Activated CD4-positive, alpha-beta T cell treated with anti-CD3 and anti-CD28 coated beads, Interleukin-2, amount 10 ng/mL, durations not matched to agents 24 days and 14 days (primary cell): ENCODE results near the gene ROR2. TPM values are rescaled to one million over a fixed set of nuclear protein-coding genes. Genes with fewer than 3 reads are reported as not detected.

Experiments used
- DNase-seq: peaks from one replicate; pipeline ENCODE4 v3.0.0; 2022
- H3K27ac Mint-ChIP-seq: one replicate; pipeline ENCODE4 v1.8.0; 2022; ENCODE audit warnings: mild to moderate bottlenecking, mixed read lengths
- H3K27me3 Mint-ChIP-seq: one replicate; pipeline ENCODE4 v1.8.0; 2022; ENCODE audit warnings: mixed read lengths
- H3K36me3 Mint-ChIP-seq: one replicate; pipeline ENCODE4 v1.8.0; 2022; ENCODE audit warnings: low read depth, mild to moderate bottlenecking, mixed read lengths
- H3K4me1 Mint-ChIP-seq: one replicate; pipeline ENCODE4 v1.8.0; 2021; ENCODE audit warnings: mixed read lengths
- H3K4me3 Mint-ChIP-seq: one replicate; pipeline ENCODE4 v1.8.0; 2022; ENCODE audit warnings: mild to moderate bottlenecking, moderate library complexity, mixed read lengths
- H3K9me3 Mint-ChIP-seq: one replicate; pipeline ENCODE4 v1.8.0; 2021; ENCODE audit warnings: mixed read lengths
- intact Hi-C: fragments of 100-400 bp; cut with micrococcal nuclease; formaldehyde crosslinking; loops from one replicate; pipeline ENCODE4 v1.15.1; 2023
- total RNA-seq: library from RNA; stranded (reverse); gene quantifications from 2 replicates; pipeline ENCODE4 v1.2.3, GENCODE V29; 2022

The ROR2 gene
- total RNA-seq, 1 donor from 2014 or later, result 0.40 TPM

DNA sequence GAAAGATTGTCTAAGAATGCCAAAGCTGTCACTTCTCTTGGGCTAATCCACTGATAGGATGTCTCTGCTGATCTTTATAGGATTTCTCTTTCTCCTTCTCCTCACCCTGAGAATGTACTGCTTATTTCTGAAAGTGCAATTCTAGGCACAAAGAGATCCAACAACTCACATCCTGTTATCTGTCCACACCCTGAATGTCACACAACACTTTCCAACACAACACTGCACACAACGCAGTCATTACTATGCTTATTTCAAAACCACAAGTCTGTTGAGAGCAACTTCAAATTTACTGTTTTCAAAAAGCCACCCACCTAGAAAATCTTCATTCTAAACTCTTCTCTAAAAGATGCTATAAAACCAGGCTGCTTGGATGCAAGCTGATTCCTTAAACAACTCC is 215.0 kb downstream of the ROR2 start:
- no peak overlapping the region for H3K4me3 Mint-ChIP-seq
- H3K27ac Mint-ChIP-seq, result no peak overlapping the region
- H3K36me3 Mint-ChIP-seq, result no peaks in the 10 kb centered on the region
- intact Hi-C loops, result no loop called here
- DNase-seq, result no peak
- H3K27me3 Mint-ChIP-seq, result peaks cover 5% of the 10 kb centered on the region
- H3K4me1 Mint-ChIP-seq, result peaks cover 5% of the 10 kb centered on the region
- no peaks in the 10 kb centered on the region for H3K9me3 Mint-ChIP-seq

DNA sequence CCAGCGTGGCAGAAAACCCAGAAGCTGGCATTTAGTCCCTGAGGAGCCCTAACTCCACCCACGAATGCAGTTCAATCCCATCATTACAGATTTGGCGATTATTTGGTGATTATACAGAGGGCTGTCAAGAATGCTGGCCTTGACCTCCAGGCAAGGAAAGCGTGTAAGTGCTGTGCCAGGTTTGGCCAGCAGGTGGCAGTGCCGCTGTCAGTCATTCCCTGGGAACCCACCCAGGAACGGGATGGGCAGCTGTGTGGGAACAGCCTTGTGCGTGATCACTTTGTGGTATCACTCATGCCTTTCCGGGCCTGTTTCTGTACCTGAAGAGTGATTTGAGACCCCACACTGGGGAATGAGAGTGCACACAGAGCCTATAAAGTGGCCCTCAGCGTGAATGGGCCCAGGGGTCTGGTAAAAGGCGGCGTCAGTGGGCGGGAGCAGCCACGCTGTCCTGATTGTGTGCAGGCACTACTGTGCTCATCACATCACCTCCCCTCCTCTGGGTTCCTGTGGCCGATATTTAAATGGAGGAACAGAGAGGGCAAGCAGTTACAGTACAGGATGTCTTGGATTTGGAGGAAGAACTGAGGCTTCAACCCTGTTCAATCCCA is 215.6 kb downstream of the ROR2 start:
- no peaks in the 10 kb centered on the region for H3K9me3 Mint-ChIP-seq
- intact Hi-C loops, result no loop called here
- H3K27ac Mint-ChIP-seq, result no peak overlapping the region
- H3K4me1 Mint-ChIP-seq, result peaks cover 5% of the 10 kb centered on the region
- H3K4me3 Mint-ChIP-seq, result no peak overlapping the region
- no peaks in the 10 kb centered on the region for H3K36me3 Mint-ChIP-seq
- H3K27me3 Mint-ChIP-seq, result peaks cover 5% of the 10 kb centered on the region
- peak; percentile 88 for DNase-seq

DNA sequence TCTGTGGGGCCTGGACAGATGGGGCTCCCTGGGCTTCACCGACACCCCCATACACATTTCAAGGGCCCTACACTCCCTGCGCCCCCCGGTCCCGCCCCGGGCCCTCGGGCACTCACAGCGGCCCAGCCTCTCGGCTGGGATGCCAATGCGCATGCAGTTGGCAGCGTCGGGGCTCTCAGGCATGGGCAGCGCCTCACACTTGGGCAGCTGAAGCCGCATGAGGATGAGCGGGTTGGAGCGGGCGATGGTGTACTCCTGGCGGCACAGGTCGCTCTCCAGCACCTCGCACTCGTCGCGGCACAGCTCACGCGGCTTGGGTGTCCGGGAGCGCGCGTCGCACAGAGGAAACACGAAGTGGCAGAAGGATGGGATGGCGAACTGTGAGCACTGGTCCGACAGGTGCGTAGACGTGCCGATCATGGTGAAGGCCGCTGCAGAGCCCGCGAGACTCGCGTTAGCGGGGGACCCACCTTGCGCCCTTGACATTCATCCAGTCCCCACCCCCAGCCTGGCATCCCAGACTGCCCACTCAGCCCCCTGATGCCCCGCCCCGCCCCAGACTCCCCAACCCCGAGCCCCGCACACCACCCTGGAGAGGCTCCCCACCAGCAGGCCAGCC is 216.9 kb downstream of the ROR2 start:
- H3K27ac Mint-ChIP-seq, result no peak overlapping the region
- DNase-seq, result no peak
- intact Hi-C loops, result no loop called here
- H3K36me3 Mint-ChIP-seq, result no peaks in the 10 kb centered on the region
- H3K9me3 Mint-ChIP-seq, result no peaks in the 10 kb centered on the region
- H3K4me1 Mint-ChIP-seq, result peaks cover 5% of the 10 kb centered on the region
- H3K27me3 Mint-ChIP-seq, result peaks cover 5% of the 10 kb centered on the region
- no peak overlapping the region for H3K4me3 Mint-ChIP-seq

DNA sequence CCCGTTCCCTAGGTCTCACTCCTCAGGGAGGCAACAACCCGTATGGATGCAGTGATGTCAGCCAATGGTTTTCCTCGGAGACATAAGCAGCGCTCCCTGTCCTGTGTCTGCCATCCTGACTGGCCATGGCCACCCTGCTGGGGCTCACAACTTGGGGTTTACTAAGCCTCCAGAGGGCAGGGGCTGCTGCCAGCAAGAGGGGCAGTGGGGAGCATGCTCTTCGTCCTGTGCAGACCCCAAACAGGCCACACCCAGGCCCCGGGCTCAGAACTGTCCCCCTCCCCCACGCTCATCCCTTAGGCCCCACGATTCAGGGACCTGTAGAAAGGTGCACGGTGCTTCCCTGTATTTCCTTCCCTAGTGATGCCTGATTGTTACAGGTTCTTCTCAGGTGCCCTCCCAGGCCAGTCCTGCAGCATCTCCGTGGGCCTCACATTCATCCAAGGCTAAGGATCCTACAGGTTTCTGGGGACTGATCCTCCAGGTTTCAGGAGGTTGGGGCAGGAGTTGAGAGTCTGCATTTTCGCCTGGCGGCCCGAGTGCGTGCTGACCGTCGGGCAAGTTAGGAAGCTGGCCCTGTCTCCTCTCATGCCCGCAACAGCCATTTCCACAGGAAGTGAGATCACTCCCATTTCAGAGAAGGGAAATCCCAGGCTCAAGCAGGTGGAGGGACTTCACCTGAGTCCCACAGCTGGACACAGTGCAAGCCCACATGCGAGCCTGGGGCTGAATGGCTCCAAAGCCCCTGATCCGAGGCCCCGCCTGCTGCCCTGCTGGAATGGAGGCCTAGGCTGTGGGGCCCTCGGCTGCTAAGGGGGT is 217.6 kb downstream of the ROR2 start:
- no peak for DNase-seq
- intact Hi-C loops, result no loop called here
- Mint-ChIP-seq H3K36me3 (no peaks in the 10 kb centered on the region), H3K9me3 (no peaks in the 10 kb centered on the region), H3K4me1 (peaks cover 5% of the 10 kb centered on the region), H3K27me3 (peaks cover 3% of the 10 kb centered on the region), H3K27ac (no peak overlapping the region), H3K4me3 (no peak overlapping the region)

DNA sequence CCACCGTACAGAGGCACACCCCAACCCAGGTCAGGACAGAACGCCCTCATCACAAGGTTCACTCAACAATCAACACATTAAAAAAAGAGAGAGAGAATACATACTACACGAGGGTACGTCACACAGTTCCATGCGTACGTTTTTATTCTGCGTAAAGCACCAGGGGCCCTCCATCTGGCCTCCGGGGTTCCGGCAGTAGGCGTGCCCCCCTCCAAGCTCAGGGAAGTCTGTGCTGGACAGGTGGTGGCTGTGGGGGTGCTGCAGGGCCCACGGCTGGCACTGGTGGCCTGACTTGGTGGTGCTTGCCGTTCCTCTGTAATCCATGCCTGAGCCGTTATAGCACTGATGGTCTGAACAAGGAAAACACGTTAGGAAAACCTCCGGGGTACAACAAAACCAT is 219.2 kb downstream of the ROR2 start:
- no peak overlapping the region for H3K27ac Mint-ChIP-seq
- no peaks in the 10 kb centered on the region for H3K36me3 Mint-ChIP-seq
- no peak for DNase-seq
- intact Hi-C loops, result no loop called here
- H3K4me3 Mint-ChIP-seq, result no peak overlapping the region
- no peaks in the 10 kb centered on the region for H3K9me3 Mint-ChIP-seq
- H3K4me1 Mint-ChIP-seq, result peaks cover 5% of the 10 kb centered on the region
- H3K27me3 Mint-ChIP-seq, result peaks cover 1% of the 10 kb centered on the region

DNA sequence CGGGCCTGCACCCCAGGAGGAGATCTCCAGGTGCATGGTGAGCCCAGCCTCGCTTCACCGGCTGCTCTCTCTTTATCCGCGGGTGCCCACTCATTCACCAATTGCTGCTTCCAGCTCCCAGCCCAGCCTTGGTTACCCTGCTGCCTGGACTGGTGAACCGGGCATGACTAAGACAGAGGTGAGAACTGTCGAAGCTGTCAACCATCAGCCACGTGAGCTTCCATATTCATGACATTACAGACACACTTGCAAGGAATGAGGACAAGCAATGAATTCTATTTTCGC is 220.5 kb downstream of the ROR2 start:
- H3K27ac Mint-ChIP-seq, result no peak overlapping the region
- no peaks in the 10 kb centered on the region for H3K27me3 Mint-ChIP-seq
- intact Hi-C loops, result loop anchor here (5.0 kb wide), 1 partner anchor 692 kb away; no protein-coding TSS in a partner anchor

DNA sequence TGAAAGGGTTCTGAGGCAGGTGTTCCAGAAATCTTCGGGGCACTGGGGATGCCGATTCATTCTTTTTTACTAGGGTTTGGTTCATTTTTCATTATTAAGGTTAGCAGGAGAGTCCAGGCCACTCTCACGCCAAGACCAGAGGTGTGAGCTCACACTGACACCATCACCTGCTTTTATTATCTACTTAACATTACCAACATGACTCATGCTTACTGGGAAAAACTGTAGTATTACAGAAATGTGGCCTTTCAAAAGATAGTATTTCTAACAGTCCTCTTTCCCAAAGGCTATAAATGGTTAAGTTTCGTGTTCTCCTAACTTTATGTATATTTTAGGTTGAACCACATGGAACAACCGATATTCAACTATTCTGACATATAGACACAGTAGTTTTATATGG is 222.1 kb downstream of the ROR2 start:
- Mint-ChIP-seq H3K4me1 (no peaks in the 10 kb centered on the region), H3K27me3 (peaks cover under 1% of the 10 kb centered on the region), H3K9me3 (no peaks in the 10 kb centered on the region), H3K27ac (no peak overlapping the region), H3K4me3 (no peak overlapping the region), H3K36me3 (no peaks in the 10 kb centered on the region)
- no peak for DNase-seq
- intact Hi-C loops, result loop anchor here (2.0 to 5.0 kb wide), 2 partner anchors 691 to 813 kb away; no protein-coding TSS in a partner anchor

More for the DNA sequence above, 220.5 kb downstream of the ROR2 start:
- H3K9me3 Mint-ChIP-seq, result no peaks in the 10 kb centered on the region
- H3K4me1 Mint-ChIP-seq, result peaks cover 1% of the 10 kb centered on the region
- no peaks in the 10 kb centered on the region for H3K36me3 Mint-ChIP-seq
- no peak for DNase-seq
- no peak overlapping the region for H3K4me3 Mint-ChIP-seq

DNA sequence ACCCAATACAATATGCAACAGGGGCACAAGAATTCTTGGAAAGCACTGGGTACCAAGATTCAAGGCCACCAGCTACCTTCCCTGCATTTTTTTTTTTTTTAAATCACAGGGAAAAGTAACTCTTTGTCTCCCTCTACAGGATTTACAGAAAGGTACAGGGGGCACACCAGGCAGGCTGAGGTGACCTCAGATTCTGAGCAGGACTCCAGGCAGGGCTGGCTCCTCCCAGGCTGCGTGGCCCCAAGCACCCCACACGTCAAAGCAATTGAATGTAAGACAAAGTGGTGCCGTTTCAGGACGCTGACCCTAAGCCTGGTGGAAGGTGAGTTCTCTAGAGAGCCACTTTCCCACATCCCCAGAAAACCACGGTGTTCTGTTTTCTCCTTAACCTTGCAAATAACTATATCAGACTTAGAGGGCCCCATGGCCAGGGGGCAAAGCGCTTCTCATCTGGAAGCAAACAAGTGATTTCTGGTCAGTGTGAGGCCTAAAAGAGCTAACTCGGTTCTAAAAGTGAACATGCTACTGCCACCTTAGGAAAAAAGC is 222.6 kb downstream of the ROR2 start:
- Mint-ChIP-seq H3K27ac (no peak overlapping the region), H3K27me3 (peaks cover 2% of the 10 kb centered on the region), H3K4me1 (no peaks in the 10 kb centered on the region), H3K9me3 (no peaks in the 10 kb centered on the region), H3K36me3 (no peaks in the 10 kb centered on the region), H3K4me3 (no peak overlapping the region)
- peak; percentile 80 for DNase-seq
- intact Hi-C loops, result loop anchor here (2.0 to 5.0 kb wide), 2 partner anchors 690 to 813 kb away; no protein-coding TSS in a partner anchor

DNA sequence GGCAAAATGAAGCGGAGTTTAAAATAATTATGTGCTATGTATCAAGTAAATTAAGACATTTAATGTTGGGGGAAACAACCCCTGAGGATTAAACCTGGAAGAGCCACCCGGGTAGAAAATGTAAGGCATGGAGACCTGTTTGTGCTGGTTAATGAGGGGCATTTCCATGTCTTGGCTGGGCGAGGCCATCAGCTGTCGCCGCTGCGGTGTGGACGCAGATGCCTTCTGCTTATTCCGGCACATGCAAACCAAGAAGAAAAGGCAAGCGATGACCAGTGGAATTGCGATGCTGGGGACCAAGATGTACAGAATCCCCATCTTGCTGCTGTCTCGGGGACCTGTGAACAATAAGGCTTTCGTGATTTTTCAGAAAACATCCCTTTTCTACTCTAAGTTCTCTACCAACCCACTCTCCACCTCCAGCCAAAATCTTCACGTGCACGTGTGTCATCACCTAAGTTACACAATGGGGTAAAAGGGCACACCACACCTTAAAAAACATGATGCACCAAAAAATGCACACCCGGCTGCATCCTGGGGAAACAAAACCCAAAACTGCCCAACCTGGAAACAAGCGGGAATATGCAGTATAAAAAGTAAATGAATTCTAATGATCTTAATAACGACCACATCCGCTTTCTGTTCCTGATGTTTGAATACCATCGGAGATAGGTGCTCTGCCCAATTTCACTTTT is 223.5 kb downstream of the ROR2 start:
- H3K9me3 Mint-ChIP-seq, result no peaks in the 10 kb centered on the region
- intact Hi-C loops, result loop anchor here (2.0 to 5.0 kb wide), 2 partner anchors 689 to 812 kb away; no protein-coding TSS in a partner anchor
- no peak overlapping the region for H3K4me3 Mint-ChIP-seq
- no peak for DNase-seq
- H3K27ac Mint-ChIP-seq, result no peak overlapping the region
- no peaks in the 10 kb centered on the region for H3K4me1 Mint-ChIP-seq
- peaks cover 6% of the 10 kb centered on the region for H3K27me3 Mint-ChIP-seq
- H3K36me3 Mint-ChIP-seq, result no peaks in the 10 kb centered on the region

DNA sequence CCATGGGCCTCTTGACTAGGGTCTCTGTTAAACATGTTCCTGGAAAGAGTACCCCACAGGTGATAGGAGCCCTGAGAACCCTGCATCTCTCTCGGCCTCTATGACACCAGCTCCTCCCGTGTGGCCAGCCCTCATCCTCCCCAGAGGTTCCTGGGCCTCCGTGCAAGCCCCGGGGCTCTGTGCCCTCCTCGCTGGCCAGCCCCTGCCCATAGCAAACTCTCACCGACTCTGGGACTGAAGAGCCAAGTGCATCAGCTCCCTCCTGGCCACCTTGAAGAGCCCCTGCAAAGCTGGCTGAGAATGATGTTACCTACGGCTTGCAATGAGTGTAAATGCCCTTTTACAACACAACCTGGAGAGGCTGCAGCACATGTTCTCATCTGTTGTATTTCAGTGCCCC is 224.4 kb downstream of the ROR2 start:
- Mint-ChIP-seq H3K9me3 (no peaks in the 10 kb centered on the region), H3K4me3 (no peak overlapping the region), H3K27me3 (peaks cover 13% of the 10 kb centered on the region), H3K4me1 (no peaks in the 10 kb centered on the region), H3K36me3 (no peaks in the 10 kb centered on the region), H3K27ac (no peak overlapping the region)
- intact Hi-C loops, result loop anchor here (2.0 to 5.0 kb wide), 2 partner anchors 688 to 811 kb away; no protein-coding TSS in a partner anchor
- DNase-seq, result no peak

DNA sequence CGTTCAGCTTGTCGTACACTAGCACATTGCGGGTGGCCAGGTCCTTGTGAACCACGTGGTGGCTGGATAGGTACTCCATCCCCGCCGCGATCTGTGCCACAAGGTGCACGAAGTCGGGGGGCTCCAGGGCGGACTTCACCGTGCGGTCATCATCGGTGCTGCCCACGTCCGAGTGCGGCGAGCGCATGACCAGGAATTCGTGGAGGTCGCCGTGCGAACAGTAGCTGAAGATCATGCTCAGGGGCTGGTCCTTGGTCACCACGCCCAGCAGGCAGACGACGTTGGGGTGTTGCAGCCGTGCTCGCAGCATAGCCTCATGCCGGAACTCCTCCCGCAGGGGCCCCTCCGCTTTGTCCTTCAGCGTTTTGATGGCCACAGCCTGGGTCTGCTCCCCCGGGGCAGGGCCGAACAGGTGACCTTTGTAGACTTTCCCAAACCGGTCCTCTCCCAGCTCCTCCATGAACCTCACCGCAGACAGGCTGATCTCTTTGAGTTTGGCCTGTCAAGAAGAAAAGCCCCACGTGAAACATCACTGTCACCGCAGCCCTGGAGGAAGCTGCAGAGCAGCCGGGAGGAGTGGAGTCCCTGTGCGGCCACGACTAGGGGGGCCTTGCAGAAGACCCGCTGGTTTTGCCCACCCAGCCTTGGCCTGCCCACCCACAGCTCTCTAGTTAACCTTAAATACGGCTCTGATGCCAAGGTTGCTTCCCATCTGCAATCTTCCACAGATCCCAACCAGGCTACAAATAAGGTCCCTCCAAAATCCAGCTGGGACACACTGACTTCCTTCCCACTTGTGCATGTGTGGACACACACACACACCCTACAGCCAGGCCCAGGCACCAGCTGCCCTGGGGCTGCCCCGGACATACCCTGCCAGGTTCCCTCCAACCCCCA is 225.2 kb downstream of the ROR2 start:
- H3K27me3 Mint-ChIP-seq, result peaks cover 21% of the 10 kb centered on the region
- H3K27ac Mint-ChIP-seq, result no peak overlapping the region
- no peaks in the 10 kb centered on the region for H3K36me3 Mint-ChIP-seq
- no peaks in the 10 kb centered on the region for H3K4me1 Mint-ChIP-seq
- no peaks in the 10 kb centered on the region for H3K9me3 Mint-ChIP-seq
- intact Hi-C loops, result loop anchor here (5.0 kb wide), 1 partner anchor 688 kb away; no protein-coding TSS in a partner anchor
- H3K4me3 Mint-ChIP-seq, result no peak overlapping the region
- DNase-seq, result no peak

DNA sequence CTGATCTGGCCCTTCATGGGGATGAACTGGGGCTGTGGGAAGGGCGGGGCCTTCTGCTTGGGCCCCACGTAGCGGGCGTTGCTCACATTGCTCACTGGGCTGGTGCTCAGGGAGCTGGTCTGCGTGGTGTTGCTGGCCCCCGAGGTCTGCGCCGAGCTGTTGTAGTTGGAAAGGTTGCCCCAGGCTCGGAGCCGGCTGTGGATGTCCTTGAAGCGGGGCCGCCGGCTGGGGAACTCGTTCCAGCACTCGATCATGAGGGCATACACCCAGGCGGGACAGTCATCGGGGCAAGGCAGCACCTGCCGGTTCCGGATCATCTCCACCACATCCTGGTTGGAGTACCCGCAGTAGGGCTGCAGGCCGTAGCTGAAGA is 226.0 kb downstream of the ROR2 start:
- Mint-ChIP-seq H3K4me3 (no peak overlapping the region), H3K27ac (no peak overlapping the region), H3K36me3 (no peaks in the 10 kb centered on the region), H3K27me3 (peaks cover 29% of the 10 kb centered on the region), H3K4me1 (no peaks in the 10 kb centered on the region), H3K9me3 (no peaks in the 10 kb centered on the region)
- intact Hi-C loops, result no loop called here
- no peak for DNase-seq
